HG03571 (cell line): ENCODE data around the gene CD8A.
"Not testable (repeated sequence)": the region's sequence is repeated elsewhere in the genome, so short reads cannot be mapped to it uniquely, and the experiment has no call there.

Experiments used
- ATAC-seq: cut with Tn5 transposase; IDR thresholded peaks from one replicate; pipeline ENCODE4 v1.9.1; 2021; ENCODE audit not compliant: unreplicated experiment

Gene CD8A

GRCh38 chr2:86779971-86780370 lies 10.7 kb downstream of the CD8A start:
- ATAC-seq: no peak

GRCh38 chr2:86778957-86779356 lies 11.8 kb downstream of the CD8A start:
- no peak for ATAC-seq

- ATAC-seq: no peak
These were observed 14.2 kb downstream of the CD8A start for GRCh38 chr2:86776532-86776931.

GRCh38 chr2:86775338-86775737 lies 15.4 kb downstream of the CD8A start:
- ATAC-seq: no peak

GRCh38 chr2:86774862-86775261 lies 15.9 kb downstream of the CD8A start:
- no peak for ATAC-seq

- no peak for ATAC-seq
These were observed 18.1 kb downstream of the CD8A start for GRCh38 chr2:86772611-86773010.

DNA sequence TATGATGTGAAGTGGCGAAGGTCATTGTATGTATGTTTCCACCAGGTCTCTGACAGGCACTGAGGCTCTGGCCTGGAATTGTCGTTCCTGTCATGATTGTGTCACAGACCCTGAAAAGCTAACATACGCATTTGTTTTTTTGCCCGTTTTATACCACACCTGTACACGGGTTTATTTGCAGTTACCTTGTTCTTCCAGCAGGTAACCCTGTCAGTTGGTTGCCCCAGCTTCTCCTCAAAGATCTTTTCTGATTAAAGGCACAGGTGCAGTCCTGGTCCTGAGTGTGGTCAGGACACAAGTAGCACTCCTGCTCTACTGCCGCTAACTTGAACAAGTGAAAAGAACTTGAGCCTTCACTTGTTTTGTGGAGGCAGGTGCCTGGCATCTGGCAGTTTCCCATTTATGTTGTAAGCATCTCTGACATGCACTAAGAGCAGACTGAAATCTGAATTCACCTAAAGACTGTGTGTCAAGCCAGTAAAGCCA lies 19.9 kb downstream of the CD8A start:
- ATAC-seq: no peak

- ATAC-seq: no peak
These were observed 20.9 kb downstream of the CD8A start for GRCh38 chr2:86769838-86770237.

- ATAC-seq: no peak
These were observed 22.3 kb downstream of the CD8A start for GRCh38 chr2:86768189-86768949.

- no peak for ATAC-seq
These were observed 25.4 kb downstream of the CD8A start for GRCh38 chr2:86765310-86765695.

DNA sequence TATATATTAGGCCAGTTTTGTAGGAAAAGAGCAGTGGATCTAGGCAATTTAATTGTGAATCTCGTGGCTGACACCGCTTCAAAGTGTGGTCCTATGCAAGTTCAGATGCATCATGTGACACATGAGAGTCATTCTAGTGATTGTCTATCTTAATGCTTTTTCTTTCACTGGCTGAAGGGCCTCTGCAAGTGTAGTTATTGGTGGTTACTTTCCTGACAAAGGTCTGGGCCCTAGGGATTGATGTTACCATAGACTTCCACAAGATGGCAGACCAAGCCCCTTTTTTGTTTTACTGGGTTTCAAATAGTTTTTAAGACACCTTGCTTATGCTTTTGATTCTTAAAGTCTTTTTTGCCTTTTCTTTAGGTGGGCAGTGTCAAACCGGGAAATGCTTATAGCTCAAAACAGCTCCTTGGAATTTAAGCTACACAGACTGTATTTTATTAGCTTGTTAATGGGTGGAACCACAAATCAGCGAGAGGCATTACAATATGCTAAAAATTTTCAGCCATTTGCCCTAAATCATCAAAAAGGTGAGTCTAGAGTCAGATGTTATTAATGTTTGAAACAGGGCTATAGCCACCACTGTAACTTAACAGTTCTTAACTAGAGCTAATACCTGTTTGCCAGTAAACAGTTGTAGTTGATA lies 25.9 kb downstream of the CD8A start:
- peak; percentile 58 for ATAC-seq

- ATAC-seq: no peak
These were observed 30.3 kb downstream of the CD8A start for GRCh38 chr2:86760371-86760770.

- no peak for ATAC-seq
These were observed 32.3 kb downstream of the CD8A start for GRCh38 chr2:86758405-86758804.

GRCh38 chr2:86753606-86754005 lies 37.1 kb downstream of the CD8A start:
- ATAC-seq: no peak

DNA sequence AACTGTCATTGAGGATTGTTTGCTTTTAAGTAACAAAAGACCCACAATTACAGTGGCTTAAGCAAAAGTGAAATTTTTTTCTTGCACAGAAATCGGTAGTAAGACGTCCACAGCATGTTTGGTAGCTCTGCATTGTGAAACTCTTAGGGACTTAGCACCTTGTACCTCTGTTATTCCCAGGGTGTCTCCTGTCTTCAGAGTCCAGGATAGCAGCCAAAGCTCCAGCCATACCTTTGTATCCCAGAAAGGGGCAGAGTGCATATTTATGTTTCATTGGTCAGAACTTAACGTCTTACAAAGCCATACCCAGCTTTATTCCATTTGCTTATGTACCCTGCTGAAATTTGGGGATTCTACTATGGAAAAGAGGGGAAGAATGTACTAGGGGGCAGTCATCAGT lies 37.8 kb downstream of the CD8A start:
- ATAC-seq: no peak

- no peak for ATAC-seq
These were observed 38.9 kb downstream of the CD8A start for GRCh38 chr2:86751778-86752177.

- ATAC-seq: no peak
These were observed 40.4 kb downstream of the CD8A start for GRCh38 chr2:86750240-86750839.

GRCh38 chr2:86747711-86748639 lies 42.7 kb downstream of the CD8A start:
- ATAC-seq: no peak

GRCh38 chr2:86746939-86747338 lies 43.8 kb downstream of the CD8A start:
- ATAC-seq: no peak

DNA sequence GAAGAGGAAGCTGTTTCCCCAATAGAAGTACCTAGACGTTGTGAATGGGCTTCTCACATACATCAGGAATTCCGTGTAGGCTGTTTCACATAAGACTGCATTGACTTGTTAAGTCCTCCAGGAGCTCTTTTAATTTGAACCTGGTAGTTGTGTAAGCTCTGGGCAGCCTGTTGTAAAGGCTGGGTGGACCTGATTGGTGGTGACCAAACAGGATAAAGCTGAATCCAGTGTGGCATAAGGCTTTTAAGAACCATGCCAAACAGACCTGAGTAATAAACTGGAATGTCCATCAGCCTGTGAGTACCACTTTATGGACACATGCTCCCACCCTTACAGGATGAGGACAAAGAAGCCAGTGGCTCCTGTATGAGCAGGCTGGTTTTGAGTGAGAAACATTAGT lies 46.6 kb downstream of the CD8A start:
- ATAC-seq: no peak

DNA sequence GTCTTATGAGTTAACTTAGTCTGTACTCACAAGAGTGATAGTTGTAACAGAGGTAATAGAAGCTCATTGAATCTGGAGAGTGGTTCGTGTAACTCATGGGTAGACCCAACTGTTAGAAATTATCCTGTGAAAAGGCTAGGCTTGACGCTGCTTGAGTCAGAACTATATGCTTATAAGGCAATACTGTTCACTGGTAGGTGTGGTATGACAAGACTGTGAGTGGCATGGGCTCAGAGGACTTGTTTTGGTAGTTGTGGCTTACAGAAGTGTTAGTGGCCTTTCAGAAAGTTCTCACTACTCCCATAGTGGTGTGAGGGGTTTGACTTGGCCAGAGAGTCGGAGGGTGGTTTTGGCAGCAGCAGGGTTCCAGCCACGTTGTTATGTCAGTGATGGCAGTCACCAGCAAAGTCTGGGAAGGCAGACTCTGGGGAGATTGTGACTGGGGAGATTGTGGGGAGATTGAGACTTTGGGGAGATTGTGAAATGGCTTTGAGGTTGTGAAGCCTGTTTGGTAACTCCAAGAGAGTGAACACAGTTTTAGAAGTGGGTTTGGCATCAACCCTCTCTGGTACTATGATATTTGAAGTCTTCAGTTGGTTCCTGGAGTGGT lies 48.7 kb downstream of the CD8A start:
- not testable (repeated sequence) for ATAC-seq
